ENCODE results near the gene FAM234B. TPM values are rescaled to one million over a fixed set of nuclear protein-coding genes. Genes with fewer than 3 reads are reported as not detected.

FAM234B gene
- total RNA-seq, 1 experiment from 2014 or later: 11.4 TPM

GRCh38 chr12:13114251-13115052, 70.3 kb downstream of the FAM234B start:
- CTCF ChIA-PET: interaction anchor here (0.6 kb wide), 1 partner anchor 311 kb away, joined by 3 read pairs; no protein-coding TSS in a partner anchor

DNA sequence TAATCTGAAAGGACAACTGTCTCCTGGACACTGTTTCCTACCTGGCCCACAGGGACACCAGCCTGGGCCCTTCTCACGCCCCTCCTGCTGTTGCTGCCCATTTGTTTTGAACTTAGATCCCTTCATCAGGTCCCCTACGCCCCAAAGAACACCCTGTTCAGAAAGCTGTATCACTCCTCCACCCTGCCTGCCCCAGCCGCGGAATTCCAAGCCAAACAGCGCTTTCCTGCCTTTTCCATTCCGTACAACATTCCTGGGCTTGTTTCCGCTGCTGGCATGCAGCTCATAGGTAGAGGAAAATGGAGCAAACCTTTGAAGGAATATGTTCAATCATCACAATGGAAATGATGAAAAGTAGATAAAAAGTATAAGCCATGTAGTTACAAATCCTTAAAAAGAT, 72.1 kb downstream of the FAM234B start:
- CTCF ChIA-PET: interaction anchor here (1.7 kb wide), 1 partner anchor 139 kb away, joined by 4 read pairs; no protein-coding TSS in a partner anchor

More at GRCh38 chr12:13114251-13115052, 70.3 kb downstream of the FAM234B start:
- Histone ChIP-seq H3K27me3 (replicated peaks; ENCODE audit: control insufficient read depth, insufficient read depth, low read length) (no peaks in the 10 kb centered on the region), H3K36me3 (ENCODE audit: control insufficient read depth, insufficient read depth, low read length) (no peaks in the 10 kb centered on the region), H3K9me3 (peaks cover 14% of the 10 kb centered on the region; the same call in 1 of the 2 replicates), H3K4me1 (no peaks in the 10 kb centered on the region; the same call in 1 of the 2 replicates), H3K4me3 (ENCODE audit: low read depth, low read length) (no peak overlapping the region)
- H3K27me3 Mint-ChIP-seq (ENCODE audit: insufficient read depth, unreplicated experiment): no peaks in the 10 kb centered on the region
- no peak for DNase-seq
- H3K9me3 Mint-ChIP-seq (ENCODE audit: unreplicated experiment): peaks cover 11% of the 10 kb centered on the region
- no peak overlapping the region for H3K4me3 Mint-ChIP-seq (ENCODE audit: unreplicated experiment)
- POLR2A ChIA-PET: no interaction called here
- intact Hi-C loops (cut with micrococcal nuclease; ENCODE audit: unreplicated experiment): no loop called here
- H3K36me3 Mint-ChIP-seq (ENCODE audit: insufficient read depth, unreplicated experiment): no peaks in the 10 kb centered on the region
- no peak overlapping the region for H3K27ac Mint-ChIP-seq (ENCODE audit: unreplicated experiment)
- no peak for TF ChIP-seq CTCF (IDR thresholded peaks at IDR 0.05; ENCODE audit: insufficient read depth in 1 of 2, low read depth in 1 of 2, low read length in 1 of 2, severe bottlenecking in 1 of 2, unreplicated experiment in 1 of 2)
- H3K4me1 Mint-ChIP-seq (ENCODE audit: low read depth, unreplicated experiment): peaks cover 13% of the 10 kb centered on the region
- BruUV-seq (replicated peaks): no TSS peak

DNA sequence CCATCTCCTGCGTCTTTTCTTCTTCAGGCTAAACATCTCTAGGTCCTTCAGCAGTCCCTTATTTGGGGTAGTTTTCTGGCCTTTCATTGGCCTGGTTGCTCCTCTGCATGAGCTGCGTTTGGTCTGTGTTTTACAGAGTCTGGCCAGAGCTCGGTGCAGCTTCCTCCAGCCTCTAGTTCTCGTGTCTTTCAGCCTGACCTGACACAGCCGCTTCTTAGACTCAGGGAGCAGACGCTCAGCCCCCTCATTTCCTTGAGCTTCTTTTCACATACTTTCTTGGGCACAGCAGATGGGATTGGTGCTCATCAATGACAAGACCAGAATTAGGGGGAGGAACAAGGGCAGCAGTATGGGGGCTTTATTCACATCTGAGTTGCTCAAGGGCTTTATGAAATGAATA, 72.8 kb downstream of the FAM234B start:
- Histone ChIP-seq H3K9me3 (peaks cover 2% of the 10 kb centered on the region; the same call in 1 of the 2 replicates), H3K4me3 (ENCODE audit: low read depth, low read length) (no peak overlapping the region), H3K27me3 (replicated peaks; ENCODE audit: control insufficient read depth, insufficient read depth, low read length) (no peaks in the 10 kb centered on the region), H3K4me1 (no peaks in the 10 kb centered on the region; the same call in 1 of the 2 replicates), H3K36me3 (ENCODE audit: control insufficient read depth, insufficient read depth, low read length) (no peaks in the 10 kb centered on the region)
- H3K4me1 Mint-ChIP-seq (ENCODE audit: low read depth, unreplicated experiment): peaks cover 13% of the 10 kb centered on the region
- no TSS peak for BruUV-seq (replicated peaks)
- intact Hi-C loops (cut with micrococcal nuclease; ENCODE audit: unreplicated experiment): no loop called here
- no peak overlapping the region for H3K27ac Mint-ChIP-seq (ENCODE audit: unreplicated experiment)
- ChIA-PET POLR2A (interaction anchor here (0.6 kb wide), 1 partner anchor 19 kb away, joined by 3 read pairs; no protein-coding TSS in a partner anchor), CTCF (no interaction called here)
- H3K4me3 Mint-ChIP-seq (ENCODE audit: unreplicated experiment): no peak overlapping the region
- H3K27me3 Mint-ChIP-seq (ENCODE audit: insufficient read depth, unreplicated experiment): no peaks in the 10 kb centered on the region
- H3K9me3 Mint-ChIP-seq (ENCODE audit: unreplicated experiment): peaks cover 10% of the 10 kb centered on the region
- H3K36me3 Mint-ChIP-seq (ENCODE audit: insufficient read depth, unreplicated experiment): no peaks in the 10 kb centered on the region
- TF ChIP-seq CTCF (IDR thresholded peaks at IDR 0.05; ENCODE audit: insufficient read depth in 1 of 2, low read depth in 1 of 2, low read length in 1 of 2, severe bottlenecking in 1 of 2, unreplicated experiment in 1 of 2): no peak
- no peak for DNase-seq

More for the DNA sequence above, 72.1 kb downstream of the FAM234B start:
- TF ChIP-seq CTCF (IDR thresholded peaks at IDR 0.05; ENCODE audit: insufficient read depth in 1 of 2, low read depth in 1 of 2, low read length in 1 of 2, severe bottlenecking in 1 of 2, unreplicated experiment in 1 of 2): no peak
- Mint-ChIP-seq H3K4me1 (ENCODE audit: low read depth, unreplicated experiment) (peaks cover 13% of the 10 kb centered on the region), H3K36me3 (ENCODE audit: insufficient read depth, unreplicated experiment) (no peaks in the 10 kb centered on the region), H3K4me3 (ENCODE audit: unreplicated experiment) (no peak overlapping the region), H3K27me3 (ENCODE audit: insufficient read depth, unreplicated experiment) (no peaks in the 10 kb centered on the region), H3K27ac (ENCODE audit: unreplicated experiment) (no peak overlapping the region), H3K9me3 (ENCODE audit: unreplicated experiment) (peaks cover 11% of the 10 kb centered on the region)
- intact Hi-C loops (cut with micrococcal nuclease; ENCODE audit: unreplicated experiment): no loop called here
- H3K36me3 ChIP-seq (ENCODE audit: control insufficient read depth, insufficient read depth, low read length): no peaks in the 10 kb centered on the region
- H3K4me3 ChIP-seq (ENCODE audit: low read depth, low read length): no peak overlapping the region
- POLR2A ChIA-PET: no interaction called here
- H3K27me3 ChIP-seq (replicated peaks; ENCODE audit: control insufficient read depth, insufficient read depth, low read length): no peaks in the 10 kb centered on the region
- peaks cover 9% of the 10 kb centered on the region; the same call in 1 of the 2 replicates for H3K9me3 ChIP-seq
- no peak for DNase-seq
- no TSS peak for BruUV-seq (replicated peaks)
- H3K4me1 ChIP-seq: no peaks in the 10 kb centered on the region; the same call in 1 of the 2 replicates

Measured in Caco-2 (cell line).